Measurements from ENCODE around the gene PRRG3.

GRCh38 chrX:151698485-151698884, 3.2 kb downstream of the PRRG3 start:
- TF ChIP-seq CTCF (conservative IDR thresholded peaks at IDR 0.05; ENCODE audit: low read depth, low read length) (no peak), POLR2A (IDR thresholded peaks at IDR 0.05; ENCODE audit: low read depth, low read length) (no peak), SMC3 (IDR thresholded peaks at IDR 0.05; ENCODE audit: low read depth, low read length) (no peak), CHD1 (IDR thresholded peaks at IDR 0.05; ENCODE audit: low read depth, low read length) (no peak), BHLHE40 (IDR thresholded peaks at IDR 0.05; ENCODE audit: low read depth, low read length) (no peak), CEBPB (IDR thresholded peaks at IDR 0.05; ENCODE audit: low read depth, low read length) (no peak), ELK1 (IDR thresholded peaks at IDR 0.05; ENCODE audit: borderline replicate concordance, low read depth, low read length) (no peak), MXI1 (IDR thresholded peaks at IDR 0.05; ENCODE audit: borderline replicate concordance, low read depth, low read length) (no peak), RAD21 (IDR thresholded peaks at IDR 0.05; ENCODE audit: low read length) (no peak), USF2 (IDR thresholded peaks at IDR 0.05; ENCODE audit: low read depth, low read length) (no peak), FOS (IDR thresholded peaks at IDR 0.05; ENCODE audit: low read depth, low read length) (no peak), RCOR1 (IDR thresholded peaks at IDR 0.05; ENCODE audit: insufficient replicate concordance, low read length) (no peak), RFX5 (IDR thresholded peaks at IDR 0.05; ENCODE audit: low read depth, low read length) (no peak)
